Cerebellar cortex (tissue), 1 donor: Measurements from ENCODE around the gene HMGCR.

Source experiments
- DNase-seq: peaks from one replicate; pipeline ENCODE4 v3.0.0-alpha.2; 2015; ENCODE audit warnings: low spot score

The HMGCR gene

DNA sequence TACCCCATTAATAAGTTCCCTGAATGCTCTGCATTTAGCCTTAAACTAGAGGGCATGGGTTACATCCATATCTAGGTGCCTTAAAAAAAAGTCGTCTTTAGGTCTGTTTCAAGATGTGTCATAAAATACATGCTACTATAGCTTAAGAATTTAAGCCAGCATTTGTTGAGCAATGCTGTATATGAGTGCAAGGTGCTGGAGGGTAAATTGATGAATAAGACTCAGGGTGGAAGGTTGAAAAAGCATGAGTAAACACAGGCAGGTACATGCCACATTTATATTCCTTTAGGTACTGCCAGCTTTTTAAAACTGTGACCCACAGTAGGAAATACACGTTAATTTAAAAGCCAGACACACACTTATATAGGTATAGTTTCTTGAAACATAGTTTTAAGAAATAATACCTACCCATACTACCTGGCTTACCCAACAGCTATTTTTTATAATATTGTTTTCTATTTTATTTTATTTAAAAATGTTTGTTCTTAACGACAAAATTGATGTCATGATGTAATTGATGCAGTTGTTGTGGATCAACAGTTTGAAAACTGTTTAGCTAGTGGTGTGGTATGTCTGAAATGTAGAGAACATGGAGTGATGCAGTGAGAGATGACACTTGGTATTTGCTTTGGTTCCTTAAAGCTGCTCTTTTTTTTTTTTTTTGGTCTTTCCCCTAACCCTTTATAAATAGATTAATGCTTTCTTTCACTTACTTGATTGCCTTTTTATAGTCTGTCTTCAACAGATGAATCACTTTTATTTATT lies 3.9 kb downstream of the HMGCR start:
- no peak for DNase-seq

DNA sequence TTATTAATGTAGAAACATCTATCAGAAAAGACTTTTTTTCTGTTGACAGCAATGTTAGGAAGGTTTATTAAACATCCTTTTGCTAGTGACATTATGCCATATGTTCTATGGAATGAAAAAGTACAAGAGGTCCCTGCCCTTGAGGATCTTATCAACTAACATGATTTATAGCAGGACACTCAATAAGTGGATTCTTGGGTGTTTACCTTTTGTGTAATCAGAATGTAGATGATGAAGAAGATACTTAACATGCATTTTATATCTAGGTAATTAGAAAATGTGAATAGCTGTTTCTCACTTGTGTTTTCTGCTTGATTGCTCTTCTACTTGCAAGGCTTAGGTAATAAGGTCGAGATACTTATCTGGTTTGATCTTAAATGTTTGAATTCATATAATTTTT lies 4.9 kb downstream of the HMGCR start:
- DNase-seq = no peak

DNA sequence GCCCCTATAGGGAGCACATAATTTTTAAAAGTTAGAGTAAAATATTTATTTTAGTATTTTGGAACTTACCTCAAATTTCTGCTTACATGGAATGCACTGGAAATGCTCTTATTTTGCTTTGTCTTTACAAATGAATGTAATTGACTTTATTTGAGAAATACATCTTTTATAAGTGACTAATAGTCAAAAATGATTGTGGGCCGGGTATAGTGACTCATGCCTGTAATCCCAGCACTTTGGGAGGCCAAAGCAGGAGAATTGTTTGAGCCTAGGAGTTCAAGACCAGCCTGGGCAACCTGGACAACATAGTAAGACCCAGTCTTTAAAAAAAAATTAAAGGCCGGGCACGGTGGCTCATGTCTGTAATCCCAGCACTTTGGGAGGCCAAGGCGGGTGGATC lies 5.8 kb downstream of the HMGCR start:
- DNase-seq = no peak

DNA sequence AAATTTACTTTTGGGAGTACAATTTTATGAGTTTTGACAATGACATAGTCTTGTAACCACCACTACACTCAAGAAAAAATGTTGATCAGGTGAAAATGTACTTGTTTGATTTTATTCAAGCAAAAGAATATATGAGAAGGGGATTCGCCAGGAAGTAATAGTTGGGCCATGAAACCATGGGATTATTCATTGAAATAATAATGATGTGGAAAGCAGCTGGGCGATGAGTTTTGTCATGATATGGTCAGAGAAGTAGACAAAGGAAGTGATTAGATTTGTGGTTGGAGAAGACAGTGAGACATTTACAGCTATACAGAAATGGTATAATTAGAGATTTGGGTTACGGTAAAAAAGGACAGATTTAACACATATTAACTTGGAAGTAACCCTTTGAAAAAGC lies 11.2 kb downstream of the HMGCR start:
- no peak for DNase-seq

DNA sequence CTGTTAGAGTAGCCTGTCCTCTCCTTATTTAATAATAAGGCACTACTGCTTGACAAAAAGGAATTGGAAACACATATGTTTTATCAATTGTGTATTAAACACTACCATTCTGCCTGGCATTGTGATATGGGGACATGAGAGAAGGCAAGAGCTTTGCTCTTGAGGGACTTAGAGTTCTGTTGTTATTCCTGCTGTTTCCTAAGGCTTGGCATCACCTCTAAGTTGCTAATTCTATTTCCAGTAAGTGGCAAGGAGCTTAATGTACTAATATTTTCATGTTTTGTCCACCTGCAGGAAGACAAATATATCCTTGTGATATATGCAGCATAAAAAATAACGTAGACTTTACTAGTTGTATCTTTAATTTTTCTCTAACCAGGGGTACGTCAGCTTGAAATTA lies 12.6 kb downstream of the HMGCR start:
- no peak for DNase-seq

DNA sequence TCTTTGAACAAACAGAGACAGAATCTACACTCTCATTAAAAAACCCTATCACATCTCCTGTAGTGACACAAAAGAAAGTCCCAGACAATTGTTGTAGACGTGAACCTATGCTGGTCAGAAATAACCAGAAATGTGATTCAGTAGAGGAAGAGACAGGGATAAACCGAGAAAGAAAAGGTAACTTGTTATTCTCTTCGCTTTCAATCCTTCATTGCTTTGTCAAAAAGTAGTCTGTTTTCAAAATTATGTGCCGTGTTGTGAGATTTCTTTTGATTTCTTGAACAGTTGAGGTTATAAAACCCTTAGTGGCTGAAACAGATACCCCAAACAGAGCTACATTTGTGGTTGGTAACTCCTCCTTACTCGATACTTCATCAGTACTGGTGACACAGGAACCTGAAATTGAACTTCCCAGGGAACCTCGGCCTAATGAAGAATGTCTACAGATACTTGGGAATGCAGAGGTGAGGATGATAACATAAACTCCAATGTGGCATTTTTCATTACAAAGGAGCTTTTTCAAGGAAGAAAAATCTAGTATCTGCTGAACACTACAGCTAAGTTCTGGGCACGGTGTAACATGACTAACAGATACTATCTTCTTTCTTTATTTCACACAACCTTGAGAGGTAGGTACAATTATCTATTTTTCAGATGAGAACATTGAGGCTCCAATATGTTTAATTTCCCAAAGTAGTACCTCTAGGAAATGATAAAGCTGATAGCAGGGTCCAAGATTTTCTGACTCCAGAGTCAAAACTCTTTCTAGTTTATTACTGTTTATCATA lies 14.3 kb downstream of the HMGCR start:
- DNase-seq = no peak

DNA sequence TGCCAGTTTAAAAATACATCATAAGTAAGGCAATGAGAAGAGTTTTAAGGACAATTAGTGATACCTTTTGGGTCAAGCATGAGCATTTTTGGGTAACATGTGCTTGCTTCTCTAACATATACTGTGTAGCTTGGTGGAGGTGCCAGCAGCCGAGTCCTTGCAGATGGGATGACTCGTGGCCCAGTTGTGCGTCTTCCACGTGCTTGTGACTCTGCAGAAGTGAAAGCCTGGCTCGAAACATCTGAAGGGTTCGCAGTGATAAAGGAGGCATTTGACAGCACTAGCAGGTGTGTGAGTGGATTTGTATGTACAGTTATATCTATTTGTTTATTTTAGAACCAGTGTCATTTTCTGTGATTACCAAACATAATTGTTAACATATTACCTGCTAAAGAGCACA lies 18.2 kb downstream of the HMGCR start:
- DNase-seq = no peak

DNA sequence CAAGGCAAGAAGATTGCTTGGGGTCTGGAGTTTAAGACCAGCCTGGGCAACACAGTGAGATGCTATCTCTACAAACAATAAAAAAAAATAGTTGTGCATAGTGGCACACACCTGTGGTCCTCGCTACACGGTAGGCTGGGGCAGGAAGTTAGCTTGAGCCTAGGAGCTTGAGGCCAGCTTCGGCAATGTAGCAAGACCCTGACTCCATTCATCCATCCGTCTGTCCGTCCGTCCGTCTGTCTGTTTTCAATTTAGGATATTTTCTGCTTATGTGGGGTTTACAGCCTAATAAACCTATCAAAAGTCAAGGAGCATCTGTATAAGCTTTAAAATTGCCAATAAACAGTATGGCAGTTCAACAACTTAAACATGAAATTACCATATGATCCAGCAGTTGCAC lies 19.7 kb downstream of the HMGCR start:
- no peak for DNase-seq

DNA sequence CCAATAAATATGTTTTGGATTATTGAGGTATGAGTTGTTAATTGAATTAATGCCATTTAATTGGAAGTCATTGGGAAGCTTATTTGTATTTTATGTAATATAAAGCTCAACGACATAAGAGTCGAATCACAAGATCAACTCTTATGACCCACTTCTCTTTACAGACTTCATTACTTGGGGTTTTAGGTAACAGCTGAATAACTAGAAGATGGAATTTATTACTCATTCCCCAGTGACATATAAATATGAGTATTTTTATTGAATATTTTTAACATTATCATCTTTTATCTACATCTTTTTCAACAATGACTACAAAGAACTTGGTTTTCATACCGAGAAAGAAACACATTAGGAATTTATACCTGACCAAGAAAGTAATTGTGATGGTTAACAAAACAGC lies 21.1 kb downstream of the HMGCR start:
- DNase-seq = no peak

DNA sequence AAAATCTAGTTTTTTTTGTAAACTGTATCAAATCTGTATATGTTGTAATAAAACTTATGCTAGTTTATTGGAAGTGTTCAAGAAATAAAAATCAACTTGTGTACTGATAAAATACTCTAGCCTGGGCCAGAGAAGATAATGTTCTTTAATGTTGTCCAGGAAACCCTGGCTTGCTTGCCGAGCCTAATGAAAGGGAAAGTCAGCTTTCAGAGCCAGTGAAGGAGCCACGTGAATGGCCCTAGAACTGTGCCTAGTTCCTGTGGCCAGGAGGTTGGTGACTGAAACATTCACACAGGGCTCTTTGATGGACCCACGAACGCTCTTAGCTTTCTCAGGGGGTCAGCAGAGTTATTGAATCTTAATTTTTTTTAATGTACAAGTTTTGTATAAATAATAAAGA lies 24.3 kb downstream of the HMGCR start:
- DNase-seq = peak; percentile 36

DNA sequence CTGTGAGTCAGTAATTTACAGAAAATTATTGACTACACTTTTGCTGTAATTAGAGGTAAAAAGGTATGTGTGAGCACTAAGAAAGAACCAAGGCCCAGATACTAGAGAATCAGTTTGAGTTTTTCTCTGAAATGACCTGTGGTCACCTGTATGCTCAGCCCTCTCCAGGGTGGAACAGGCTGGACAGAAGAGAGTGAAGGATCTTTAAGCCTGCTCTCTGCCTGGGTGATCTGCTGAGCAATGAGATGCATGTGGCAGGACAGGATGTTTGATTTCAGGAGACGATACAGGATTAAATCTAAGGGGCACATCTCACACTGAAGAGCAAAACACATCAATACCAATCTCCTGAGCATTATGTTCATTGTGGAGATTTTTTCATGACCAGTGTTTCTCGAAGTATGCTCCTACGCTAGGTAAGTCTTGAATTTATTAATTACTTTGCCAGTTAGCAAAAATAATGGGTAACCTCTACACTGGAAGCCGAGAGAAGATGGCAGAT lies 25.5 kb downstream of the HMGCR start:
- no peak for DNase-seq

DNA sequence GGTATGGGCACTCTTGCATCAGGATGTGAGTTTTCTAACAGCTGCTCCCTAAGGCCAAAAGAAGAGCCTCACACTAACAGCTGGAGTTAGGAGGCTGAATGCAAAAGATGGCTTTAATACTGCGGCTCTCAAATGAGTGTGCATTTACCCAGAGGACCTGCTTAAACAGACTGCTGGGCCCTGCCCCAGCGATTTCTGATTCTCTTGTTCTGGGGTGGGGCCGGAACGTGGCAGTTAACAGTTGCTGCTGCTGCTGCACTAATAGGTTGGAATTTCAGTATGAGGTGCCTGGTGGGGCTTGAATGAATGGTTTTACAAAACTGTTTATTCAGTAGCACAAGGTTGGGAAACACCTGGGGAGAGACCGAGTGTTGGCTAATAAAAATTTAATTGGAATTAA lies 26.1 kb downstream of the HMGCR start:
- peak; percentile 50 for DNase-seq

DNA sequence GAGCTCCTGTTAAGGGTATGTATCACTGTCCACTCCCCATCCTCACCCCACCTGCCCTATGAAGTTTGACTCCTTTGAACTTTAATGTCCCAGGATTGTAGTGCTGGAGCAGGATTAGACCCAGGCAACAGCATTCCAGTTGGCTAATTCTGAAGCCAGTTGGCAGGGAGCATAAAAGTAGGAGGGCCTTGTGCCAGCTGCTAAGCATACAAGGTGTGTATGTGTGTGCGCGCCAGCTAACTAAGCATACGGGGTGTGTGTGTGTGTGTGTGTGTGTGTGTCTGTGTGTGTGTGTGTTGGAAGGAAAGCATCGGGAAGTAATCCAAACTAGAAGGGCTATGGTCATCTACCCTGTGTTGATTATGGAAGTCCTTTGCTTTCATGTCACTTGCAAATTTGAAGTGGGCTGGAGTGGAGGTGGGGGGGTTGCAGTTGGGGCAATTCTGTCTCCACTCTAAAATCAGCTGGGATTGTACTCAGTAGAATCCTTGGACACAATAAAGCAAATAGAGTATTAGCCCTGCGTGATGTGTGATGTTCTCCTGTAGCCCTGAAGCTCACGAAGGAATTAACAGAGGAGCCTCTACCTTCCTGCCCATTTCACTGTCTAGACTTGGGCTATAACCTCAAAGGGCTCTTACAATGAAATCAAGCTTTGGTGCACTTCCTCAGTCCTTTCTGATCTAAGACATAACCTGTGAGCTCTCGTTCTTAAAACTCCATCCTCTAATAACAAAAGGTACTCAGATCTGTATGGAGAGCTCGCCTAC lies 26.9 kb downstream of the HMGCR start:
- peak; percentile 73 for DNase-seq

DNA sequence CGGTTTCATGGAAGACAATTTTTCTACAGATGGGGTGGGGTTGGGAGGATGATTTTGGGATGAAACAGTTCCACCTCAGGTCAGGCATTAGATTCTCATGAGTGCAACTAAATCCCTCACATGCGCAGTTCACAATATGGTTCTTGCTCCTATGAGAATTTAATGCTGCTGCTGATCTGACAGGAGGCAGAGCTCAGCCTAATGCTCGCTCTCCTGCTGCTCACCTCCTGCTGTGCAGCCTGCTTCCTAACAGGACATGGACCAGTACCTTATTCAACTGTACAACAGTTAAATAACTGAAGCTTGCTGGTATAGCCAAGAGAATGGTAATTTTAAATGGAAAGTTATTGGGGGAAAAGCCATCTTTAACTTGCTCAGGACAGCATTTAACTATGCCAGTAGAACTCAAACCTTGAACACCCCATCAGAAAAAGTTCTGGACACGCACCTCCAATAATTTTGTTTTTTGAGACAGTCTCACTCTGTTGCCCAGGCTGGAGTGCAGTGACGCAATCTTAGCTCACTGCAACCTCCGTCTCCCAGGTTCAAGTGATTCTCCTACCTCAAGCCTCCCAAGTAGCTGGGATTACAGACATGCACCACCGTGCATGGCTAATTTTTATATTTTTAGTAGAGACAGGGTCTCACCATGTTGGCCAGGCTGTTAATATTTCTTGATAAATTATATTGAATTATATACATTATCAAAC lies 27.7 kb downstream of the HMGCR start:
- peak; percentile 60 for DNase-seq

DNA sequence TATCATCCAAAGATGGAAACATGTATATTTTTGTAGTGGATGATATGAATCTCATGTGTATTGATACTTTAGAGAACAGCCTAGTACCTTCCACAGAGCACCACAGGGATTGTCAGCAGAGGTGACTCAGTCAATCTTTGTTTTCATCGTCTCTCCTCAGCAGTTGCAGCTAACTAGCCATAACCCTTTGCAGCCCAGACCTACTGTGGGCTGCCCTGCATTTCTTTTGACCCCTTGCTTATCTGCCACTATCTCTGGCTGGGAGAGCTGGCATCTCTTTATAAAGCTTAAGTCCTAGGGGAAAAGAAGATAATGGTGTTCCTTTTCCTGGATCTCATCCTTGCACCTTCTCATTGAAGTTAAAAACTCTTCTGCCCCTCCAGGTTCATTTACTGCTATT lies 28.7 kb downstream of the HMGCR start:
- no peak for DNase-seq

DNA sequence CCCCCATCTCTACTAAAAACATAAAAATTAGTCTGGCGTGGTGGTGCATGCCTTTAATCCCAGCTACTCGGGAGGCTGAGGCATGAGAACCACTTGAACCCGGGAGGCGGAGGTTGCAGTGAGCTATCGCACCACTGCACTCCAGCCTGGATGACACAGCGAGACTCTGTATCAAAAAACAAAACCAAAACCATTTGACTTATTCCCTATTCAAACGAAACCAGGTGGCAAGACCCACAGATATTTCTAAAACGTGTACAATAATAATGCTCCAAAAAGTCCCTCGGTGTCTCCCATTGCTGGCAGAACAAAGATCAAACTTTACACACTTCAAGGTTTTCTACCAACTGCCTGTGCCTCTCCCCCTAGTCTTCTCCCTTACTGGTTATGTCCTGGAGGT lies 29.8 kb downstream of the HMGCR start:
- peak; percentile 37 for DNase-seq

DNA sequence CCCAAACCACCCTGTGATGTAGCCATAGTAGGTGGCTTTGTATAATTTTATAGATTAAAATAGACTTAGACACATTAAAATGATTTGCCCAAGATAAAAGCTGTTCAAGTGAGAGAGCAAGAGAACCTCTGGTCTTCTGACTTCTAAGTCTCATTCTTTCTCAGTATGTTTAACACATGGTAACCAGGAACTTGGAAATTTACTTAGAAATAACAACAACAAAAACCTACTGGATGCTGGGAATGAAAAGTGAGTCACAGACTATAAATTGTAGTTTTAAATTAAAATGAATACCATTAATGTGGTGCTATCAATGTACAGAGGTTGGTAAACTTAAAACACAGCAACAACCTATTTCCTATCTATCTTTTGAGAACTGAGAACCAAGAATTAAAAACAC lies 30.4 kb downstream of the HMGCR start:
- no peak for DNase-seq

DNA sequence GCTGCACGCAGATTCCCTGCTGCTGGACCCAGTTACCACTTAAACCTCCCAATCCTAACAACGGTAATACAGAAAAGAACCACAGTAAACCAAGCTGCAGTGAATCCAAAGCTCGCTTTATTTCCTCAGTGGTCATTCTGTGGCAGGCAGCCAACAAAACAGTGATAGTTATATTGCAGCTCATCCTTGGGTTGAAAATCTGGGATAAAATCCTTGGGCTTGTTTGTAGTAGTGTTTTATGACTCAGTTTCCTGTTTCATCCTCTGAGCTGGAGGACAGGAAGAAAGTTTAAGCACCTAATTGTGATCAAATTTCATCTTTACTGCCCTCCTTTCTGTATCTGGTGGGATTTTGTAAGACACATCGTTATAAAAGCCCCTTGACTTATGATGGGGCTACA lies 31.4 kb downstream of the HMGCR start:
- no peak for DNase-seq

DNA sequence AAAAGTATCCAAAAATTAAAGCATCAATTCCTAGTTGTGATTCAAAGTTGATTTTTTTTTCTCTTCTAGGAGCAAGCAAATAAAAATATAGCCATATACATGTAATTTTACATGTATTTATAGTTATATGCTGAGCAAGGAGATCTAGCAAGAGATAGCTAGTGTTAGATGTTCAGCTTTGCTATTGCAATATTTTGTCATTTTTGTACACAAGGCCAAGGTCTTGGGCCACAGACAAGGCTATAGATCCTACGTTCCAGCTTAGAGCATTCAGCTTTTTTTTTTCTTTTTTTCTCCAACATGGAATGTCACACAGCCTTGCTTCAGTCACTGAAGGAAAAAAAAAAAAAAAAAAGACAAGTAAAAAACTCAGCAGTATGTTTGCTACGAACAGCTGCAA lies 36.8 kb downstream of the HMGCR start:
- DNase-seq = no peak

DNA sequence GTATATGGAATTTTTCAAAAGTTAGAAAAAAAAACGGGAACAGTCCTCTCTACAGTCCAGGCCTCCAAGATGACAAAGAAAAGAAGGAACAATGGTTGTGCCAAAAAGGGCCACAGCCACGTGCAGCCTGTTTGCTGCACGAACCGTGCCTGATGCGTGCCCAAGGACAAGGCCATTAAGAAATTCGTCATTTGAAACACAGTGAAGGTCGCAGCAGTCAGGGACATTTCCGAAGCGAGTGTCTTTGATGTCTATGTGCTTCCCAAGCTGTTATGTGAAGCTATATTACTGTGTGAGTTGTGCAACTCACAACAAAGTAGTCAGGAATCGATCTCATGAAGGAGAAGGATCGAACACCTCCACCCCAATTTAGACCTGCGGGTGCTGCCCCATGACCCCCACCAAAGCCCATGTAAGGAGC lies 37.4 kb downstream of the HMGCR start:
- no peak for DNase-seq

DNA sequence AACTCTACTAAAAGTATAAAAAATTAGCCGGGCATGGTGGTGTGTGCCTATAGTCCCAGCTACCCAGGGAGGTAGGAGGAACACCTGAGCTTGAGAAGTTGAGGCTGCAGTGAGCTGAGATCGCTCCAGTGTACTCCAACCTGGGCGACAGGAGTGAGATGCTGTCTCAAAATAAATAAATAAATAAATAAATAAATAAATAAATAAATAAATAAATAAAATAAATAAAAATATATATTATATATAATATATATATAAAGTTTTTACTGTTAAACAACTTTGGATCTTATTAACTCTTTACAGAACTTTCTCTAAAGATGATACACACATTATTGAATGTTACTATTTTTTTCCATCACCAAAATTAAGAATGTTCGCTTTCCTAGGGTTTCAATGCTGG lies 38.4 kb downstream of the HMGCR start:
- DNase-seq = no peak

DNA sequence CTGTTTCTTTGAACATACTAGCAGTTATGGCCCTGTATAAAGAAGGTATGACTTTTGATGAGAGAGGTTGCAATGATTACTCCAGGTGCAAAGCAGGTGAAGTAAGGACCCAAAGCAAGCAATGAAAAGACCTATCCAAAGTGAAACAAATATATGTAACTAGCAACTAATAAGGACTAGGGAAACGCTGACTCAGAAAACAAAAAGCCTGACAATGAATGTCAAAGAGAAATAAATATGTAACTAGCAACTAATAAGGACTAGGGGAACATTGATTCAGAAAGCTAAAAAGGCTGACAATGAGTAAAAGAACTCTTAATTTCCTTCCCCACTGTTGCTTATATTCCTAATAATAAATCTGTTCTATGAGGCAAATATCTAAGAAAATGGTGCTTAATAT lies 43.1 kb downstream of the HMGCR start:
- DNase-seq = no peak
